ENCODE data around the gene PLA2G5.

Gene PLA2G5

DNA sequence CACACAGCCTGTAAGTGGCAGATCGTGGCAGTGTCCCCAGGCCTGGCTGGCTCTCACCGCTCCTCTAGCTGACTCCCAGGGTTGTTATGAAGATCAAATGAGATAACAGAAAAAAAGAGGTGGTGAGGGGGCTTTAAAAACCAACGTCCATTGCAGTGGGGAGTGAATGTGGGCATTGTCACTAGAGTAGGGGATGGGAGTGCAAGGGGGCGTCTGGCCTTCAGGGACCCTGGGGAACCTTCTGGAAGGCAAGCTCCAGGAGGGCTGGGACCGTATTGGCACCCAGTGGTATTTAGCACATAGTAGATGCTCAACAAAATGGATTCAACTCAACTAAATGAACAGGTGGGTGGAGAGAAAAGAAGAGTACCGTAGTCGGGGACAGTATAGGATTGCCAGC, 45.9 kb downstream of the PLA2G5 start:
- no peak for DNase-seq (ENCODE audit: low read depth)
- no peak overlapping the region for H3K4me3 ChIP-seq (ENCODE audit: low read depth, low read length)
- no peak for TF ChIP-seq MYC (IDR thresholded peaks at IDR 0.05; ENCODE audit: low read depth, low read length)
- TF ChIP-seq, protein P1, sequence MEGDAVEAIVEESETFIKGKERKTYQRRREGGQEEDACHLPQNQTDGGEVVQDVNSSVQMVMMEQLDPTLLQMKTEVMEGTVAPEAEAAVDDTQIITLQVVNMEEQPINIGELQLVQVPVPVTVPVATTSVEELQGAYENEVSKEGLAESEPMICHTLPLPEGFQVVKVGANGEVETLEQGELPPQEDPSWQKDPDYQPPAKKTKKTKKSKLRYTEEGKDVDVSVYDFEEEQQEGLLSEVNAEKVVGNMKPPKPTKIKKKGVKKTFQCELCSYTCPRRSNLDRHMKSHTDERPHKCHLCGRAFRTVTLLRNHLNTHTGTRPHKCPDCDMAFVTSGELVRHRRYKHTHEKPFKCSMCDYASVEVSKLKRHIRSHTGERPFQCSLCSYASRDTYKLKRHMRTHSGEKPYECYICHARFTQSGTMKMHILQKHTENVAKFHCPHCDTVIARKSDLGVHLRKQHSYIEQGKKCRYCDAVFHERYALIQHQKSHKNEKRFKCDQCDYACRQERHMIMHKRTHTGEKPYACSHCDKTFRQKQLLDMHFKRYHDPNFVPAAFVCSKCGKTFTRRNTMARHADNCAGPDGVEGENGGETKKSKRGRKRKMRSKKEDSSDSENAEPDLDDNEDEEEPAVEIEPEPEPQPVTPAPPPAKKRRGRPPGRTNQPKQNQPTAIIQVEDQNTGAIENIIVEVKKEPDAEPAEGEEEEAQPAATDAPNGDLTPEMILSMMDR (IDR thresholded peaks at IDR 0.05; ENCODE audit: low read depth, low read length) = no peak
- no peak for TF ChIP-seq POLR2A (IDR thresholded peaks at IDR 0.05; ENCODE audit: extremely low read depth, insufficient read length)
- no peak for TF ChIP-seq MAX (IDR thresholded peaks at IDR 0.05; ENCODE audit: low read depth, low read length)

DNA sequence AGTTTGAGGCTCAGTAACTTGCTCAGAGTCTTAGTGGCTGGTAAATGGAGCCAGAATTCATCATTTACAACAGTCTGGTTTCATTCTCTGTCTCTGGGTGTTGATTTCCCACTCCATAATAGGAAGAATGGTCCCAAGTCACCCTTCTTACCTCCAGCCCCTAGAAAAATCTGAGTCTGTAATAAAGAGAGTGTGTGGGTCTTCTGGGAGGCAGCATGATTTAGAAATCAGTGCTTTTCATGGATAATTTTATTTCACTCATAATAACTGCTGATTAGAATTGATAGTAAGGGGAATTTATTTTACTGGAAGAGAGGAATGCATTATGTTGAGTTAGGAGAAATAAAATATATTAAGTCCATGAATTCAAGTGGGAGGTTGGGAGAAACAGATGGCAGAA, 47.2 kb downstream of the PLA2G5 start:
- H3K4me3 ChIP-seq (ENCODE audit: low read depth, low read length) = no peak overlapping the region
- DNase-seq (ENCODE audit: low read depth) = no peak
- TF ChIP-seq MYC (IDR thresholded peaks at IDR 0.05; ENCODE audit: low read depth, low read length) (no peak), MAX (IDR thresholded peaks at IDR 0.05; ENCODE audit: low read depth, low read length) (no peak), POLR2A (IDR thresholded peaks at IDR 0.05; ENCODE audit: extremely low read depth, insufficient read length) (no peak)
- TF ChIP-seq, protein P1 (IDR thresholded peaks at IDR 0.05; ENCODE audit: low read depth, low read length) = no peak

DNA sequence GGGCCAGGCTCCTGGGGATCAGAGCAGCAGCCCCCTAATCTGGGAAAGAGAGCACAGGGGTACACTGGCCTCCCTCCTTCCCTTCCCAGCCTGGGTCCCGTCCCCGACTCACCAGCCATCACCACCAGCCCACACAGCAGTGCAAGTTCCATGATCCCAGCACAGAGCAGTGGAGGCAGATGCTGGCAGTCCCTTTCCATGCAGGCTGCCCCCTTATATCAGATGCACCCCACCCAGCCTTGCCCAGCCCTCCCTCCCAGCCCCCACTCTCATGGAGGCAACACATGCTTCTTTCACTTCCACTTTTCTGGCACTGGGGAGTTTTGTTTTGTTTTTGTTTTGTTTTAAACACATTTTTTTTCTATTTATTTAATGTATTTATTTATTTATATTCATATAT, 49.4 kb downstream of the PLA2G5 start, which contains the start of gene PLA2G2D:
PLA2G2D (minus strand) TSS at position 190 of the 400 bp plus-strand sequence; CDS start at position 152, 38 bp downstream.
- no peak within 1 kb of the TSS for H3K4me3 ChIP-seq (ENCODE audit: low read depth, low read length)
- DNase-seq (ENCODE audit: low read depth) = no peak
- TF ChIP-seq, protein P1 (IDR thresholded peaks at IDR 0.05; ENCODE audit: low read depth, low read length) = no peak
- TF ChIP-seq POLR2A (IDR thresholded peaks at IDR 0.05; ENCODE audit: extremely low read depth, insufficient read length) = no peak
- no peak for TF ChIP-seq MAX (IDR thresholded peaks at IDR 0.05; ENCODE audit: low read depth, low read length)
- no peak for TF ChIP-seq MYC (IDR thresholded peaks at IDR 0.05; ENCODE audit: low read depth, low read length)

- no peak for DNase-seq (ENCODE audit: low read depth)
- H3K4me3 ChIP-seq (ENCODE audit: low read depth, low read length) = no peak overlapping the region
- TF ChIP-seq MYC (IDR thresholded peaks at IDR 0.05; ENCODE audit: low read depth, low read length) = no peak
- TF ChIP-seq POLR2A (IDR thresholded peaks at IDR 0.05; ENCODE audit: extremely low read depth, insufficient read length) = no peak
- no peak for TF ChIP-seq MAX (IDR thresholded peaks at IDR 0.05; ENCODE audit: low read depth, low read length)
- TF ChIP-seq, protein P1 (IDR thresholded peaks at IDR 0.05; ENCODE audit: low read depth, low read length) = no peak
Measured at GRCh38 chr1:20120796-20121195, 50.8 kb downstream of the PLA2G5 start.

- no peak overlapping the region for H3K4me3 ChIP-seq (ENCODE audit: low read depth, low read length)
- TF ChIP-seq, protein P1 (IDR thresholded peaks at IDR 0.05; ENCODE audit: low read depth, low read length) = no peak
- TF ChIP-seq POLR2A (IDR thresholded peaks at IDR 0.05; ENCODE audit: extremely low read depth, insufficient read length) (no peak), MAX (IDR thresholded peaks at IDR 0.05; ENCODE audit: low read depth, low read length) (no peak)
- DNase-seq (ENCODE audit: low read depth) = peak; percentile 18
Measured at GRCh38 chr1:20123722-20124455, 53.9 kb downstream of the PLA2G5 start.

Measured in NB4 (cell line).